Measurements from ENCODE around the gene HOXC5. TPM values are rescaled to one million over a fixed set of nuclear protein-coding genes. Genes with fewer than 3 reads are reported as not detected.
A peak's percentile ranks its signal among the peaks of the same experiment; 100 is the strongest.

Gene HOXC5
- total and polyA plus RNA-seq, 12 donors: 0.01 TPM; not detected in 11

- no peak overlapping the region for H3K27ac ChIP-seq
- peak overlapping the region; percentile 26 to 61 (median 56) for H3K4me3 ChIP-seq
- H3K9me3 ChIP-seq: no peaks in the 10 kb centered on the region
- TF ChIP-seq, protein P1, sequence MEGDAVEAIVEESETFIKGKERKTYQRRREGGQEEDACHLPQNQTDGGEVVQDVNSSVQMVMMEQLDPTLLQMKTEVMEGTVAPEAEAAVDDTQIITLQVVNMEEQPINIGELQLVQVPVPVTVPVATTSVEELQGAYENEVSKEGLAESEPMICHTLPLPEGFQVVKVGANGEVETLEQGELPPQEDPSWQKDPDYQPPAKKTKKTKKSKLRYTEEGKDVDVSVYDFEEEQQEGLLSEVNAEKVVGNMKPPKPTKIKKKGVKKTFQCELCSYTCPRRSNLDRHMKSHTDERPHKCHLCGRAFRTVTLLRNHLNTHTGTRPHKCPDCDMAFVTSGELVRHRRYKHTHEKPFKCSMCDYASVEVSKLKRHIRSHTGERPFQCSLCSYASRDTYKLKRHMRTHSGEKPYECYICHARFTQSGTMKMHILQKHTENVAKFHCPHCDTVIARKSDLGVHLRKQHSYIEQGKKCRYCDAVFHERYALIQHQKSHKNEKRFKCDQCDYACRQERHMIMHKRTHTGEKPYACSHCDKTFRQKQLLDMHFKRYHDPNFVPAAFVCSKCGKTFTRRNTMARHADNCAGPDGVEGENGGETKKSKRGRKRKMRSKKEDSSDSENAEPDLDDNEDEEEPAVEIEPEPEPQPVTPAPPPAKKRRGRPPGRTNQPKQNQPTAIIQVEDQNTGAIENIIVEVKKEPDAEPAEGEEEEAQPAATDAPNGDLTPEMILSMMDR (IDR thresholded peaks at IDR 0.05): no peak
- no peak for DNase-seq
- 1 to 7% methylated on average over 17 of the region's 17 CpGs for WGBS, 2 donors
- intact Hi-C loops (cut with DNase I): loop anchor here in 1 of 10 donors (5.0 kb wide), 1 partner anchor 37 kb away; the partner anchor contains the start of gene HOXC5
- peaks cover 65 to 100% (median 100%) of the 10 kb centered on the region in 7 donors for H3K27me3 ChIP-seq
- peaks cover 0 to 39% (median 30%) of the 10 kb centered on the region in 9 donors for H3K4me1 ChIP-seq
- peak in 1 of 8 donors; percentile 27 for ATAC-seq
- no peaks in the 10 kb centered on the region for H3K36me3 ChIP-seq
Observed at GRCh38 chr12:53995002-53995377, 37.9 kb upstream of the HOXC5 start.

DNA sequence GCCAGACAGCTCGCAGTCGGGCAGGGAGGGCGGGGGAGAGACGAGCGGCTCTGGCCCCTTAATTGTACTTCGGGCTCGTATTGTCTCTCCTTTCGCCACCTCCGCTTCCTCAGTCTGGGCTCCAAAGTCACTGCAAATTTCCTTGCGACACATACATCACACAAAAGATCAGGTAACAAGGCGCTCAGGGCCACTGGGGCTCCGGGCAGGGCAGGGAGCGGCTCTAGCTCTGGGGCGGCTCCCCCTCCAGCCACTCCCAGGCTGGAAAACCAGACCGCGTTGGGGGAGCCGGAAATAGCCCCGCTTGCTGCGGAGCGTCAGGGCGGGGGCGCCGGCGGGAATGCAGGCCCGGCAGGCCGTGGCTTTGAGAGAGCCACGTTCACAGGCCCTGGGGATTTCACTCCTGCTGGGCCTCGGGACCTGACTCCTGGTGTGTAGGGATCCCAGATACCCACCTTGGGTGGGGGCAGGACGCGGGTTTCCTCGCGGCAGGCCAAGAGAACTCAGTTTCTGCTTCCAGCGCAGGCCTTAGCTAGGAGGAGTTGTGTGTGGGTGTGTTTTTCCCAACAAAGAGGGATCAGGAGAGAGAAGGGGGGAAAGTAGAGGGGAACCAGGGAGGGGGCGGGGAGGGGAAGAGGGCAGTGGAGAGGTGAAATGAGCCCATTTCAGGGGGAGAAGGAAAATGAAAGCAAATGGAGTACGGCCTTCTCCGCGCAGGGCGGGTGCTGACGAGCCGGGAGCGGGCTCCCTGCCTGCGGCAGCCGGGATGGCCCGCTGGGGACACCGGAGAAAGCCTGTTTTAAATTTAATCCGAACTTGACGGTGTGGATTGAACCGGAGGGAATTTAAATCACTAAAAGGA lies 37.2 kb upstream of the HOXC5 start:
- intact Hi-C loops (cut with DNase I): loop anchor here in 1 of 10 donors (5.0 kb wide), 1 partner anchor 37 kb away; the partner anchor contains the start of gene HOXC5
- WGBS, 2 donors: 4% methylated on average over 48 of the region's 48 CpGs
- Histone ChIP-seq H3K4me3 (peak overlapping the region; percentile 26 to 61 (median 56)), H3K27me3 (peaks cover 68 to 100% (median 100%) of the 10 kb centered on the region in 7 donors), H3K27ac (no peak overlapping the region), H3K4me1 (peaks cover 3 to 46% (median 36%) of the 10 kb centered on the region in 9 donors), H3K9me3 (no peaks in the 10 kb centered on the region), H3K36me3 (peaks cover 0 to 5% (median 0%) of the 10 kb centered on the region in 9 donors)
- TF ChIP-seq, protein P1 (IDR thresholded peaks at IDR 0.05): no peak
- peak; percentile 36 to 66 (median 52) for ATAC-seq
- DNase-seq: no peak

DNA sequence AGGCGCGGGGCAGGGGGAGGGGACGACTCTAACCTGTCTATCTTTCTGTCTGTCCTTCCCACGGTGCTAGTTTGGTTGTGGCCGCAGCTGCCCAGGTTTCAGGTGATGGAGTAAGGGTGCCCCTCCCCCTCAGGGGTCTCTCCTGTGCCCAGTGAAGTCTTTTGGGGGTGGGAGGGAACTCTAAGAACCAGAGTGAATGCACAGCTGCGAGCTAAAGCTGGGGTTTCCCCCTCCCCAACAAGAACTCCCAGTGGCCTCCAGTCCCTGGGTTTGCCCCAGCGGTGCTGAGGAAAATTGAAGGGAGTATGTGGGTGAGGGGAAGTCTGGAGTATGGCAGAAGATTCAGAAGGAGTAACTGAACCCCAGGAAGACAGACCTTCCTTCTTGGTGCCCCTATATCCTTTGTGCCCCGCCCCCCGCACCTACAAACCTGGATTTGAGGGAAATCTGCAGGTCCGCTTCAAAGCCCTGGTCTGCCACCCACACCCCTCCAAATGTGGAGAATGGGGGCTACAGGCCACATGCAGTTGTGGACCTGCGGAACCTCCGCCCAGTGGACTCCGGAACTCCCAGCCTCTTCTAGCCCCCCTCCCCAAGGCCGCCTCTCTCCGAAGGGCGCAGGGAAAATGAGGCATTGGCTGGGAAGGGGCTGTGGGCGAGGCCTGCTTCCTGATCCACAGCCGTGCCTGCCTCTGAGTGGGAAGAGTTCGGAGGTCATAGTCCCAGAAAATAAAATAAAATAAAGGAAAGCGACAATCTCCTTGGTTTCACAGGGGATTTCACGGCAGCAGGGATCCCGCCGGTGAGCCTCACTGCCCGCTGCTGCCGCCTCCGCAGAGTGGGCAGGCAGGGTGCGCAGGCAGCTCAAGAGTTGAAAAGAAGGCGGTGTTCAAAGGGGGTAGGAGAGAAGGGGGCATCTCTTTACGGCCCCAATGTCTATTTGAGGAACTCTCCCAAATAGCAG lies 36.3 kb upstream of the HOXC5 start:
- ATAC-seq (no peak), DNase-seq (no peak)
- peak overlapping the region in 9 of 10 donors; percentile 26 to 61 (median 56) for H3K4me3 ChIP-seq
- H3K36me3 ChIP-seq: peaks cover 0 to 5% (median 0%) of the 10 kb centered on the region in 9 donors
- WGBS, 2 donors: 38 to 46% methylated on average over 29 of the region's 29 CpGs
- H3K9me3 ChIP-seq: no peaks in the 10 kb centered on the region
- TF ChIP-seq, protein P1 (IDR thresholded peaks at IDR 0.05): no peak
- no peak overlapping the region for H3K27ac ChIP-seq
- H3K27me3 ChIP-seq: peaks cover 67 to 100% (median 100%) of the 10 kb centered on the region in 7 donors
- intact Hi-C loops (cut with DNase I): loop anchor here in 1 of 10 donors (5.0 kb wide), 1 partner anchor 36 kb away; the partner anchor contains the start of gene HOXC5
- peaks cover 3 to 47% (median 38%) of the 10 kb centered on the region in 9 donors for H3K4me1 ChIP-seq
